Activated CD8-positive, alpha-beta T cell treated with anti-CD3 and anti-CD28 coated beads for 36 hours (primary cell): Measurements from ENCODE around the gene FBXL16. TPM values are rescaled to one million over a fixed set of nuclear protein-coding genes. Genes with fewer than 3 reads are reported as not detected.

ENCODE experiments used
- ATAC-seq: fragments of 200-7000 bp; cut with Tn5 transposase; one replicate; pipeline ENCODE4 v1.10.0; 2021; ENCODE audit warnings: mild to moderate bottlenecking, moderate library complexity
- CTCF ChIA-PET: fragments of 350-600 bp; sonication (Branson Sonifier 250); formaldehyde crosslinking; loops from one replicate; lab custom pipeline; 2021; ENCODE audit warnings: antibody characterized with exemption; lab: Charles Lee
- POLR2A ChIA-PET: fragments of 350-600 bp; sonication (Branson Sonifier 250); formaldehyde crosslinking; loops from one replicate; lab custom pipeline; 2021; ENCODE audit warnings: antibody characterized with exemption; lab: Charles Lee
- DNase-seq: peaks from one replicate; pipeline ENCODE4 v3.0.0-alpha.2; 2020
- H3K27ac Mint-ChIP-seq: one replicate; pipeline ENCODE4 v1.8.0; 2021; ENCODE audit warnings: mild to moderate bottlenecking, mixed read lengths
- H3K27me3 Mint-ChIP-seq: one replicate; pipeline ENCODE4 v1.8.0; 2021; ENCODE audit warnings: mixed read lengths
- H3K36me3 Mint-ChIP-seq: one replicate; pipeline ENCODE4 v1.8.0; 2021; ENCODE audit warnings: low read depth, mixed read lengths
- H3K4me1 Mint-ChIP-seq: one replicate; pipeline ENCODE4 v1.8.0; 2021; ENCODE audit warnings: low read depth, mixed read lengths
- H3K4me3 Mint-ChIP-seq: one replicate; pipeline ENCODE4 v1.8.0; 2021; ENCODE audit warnings: mild to moderate bottlenecking, moderate library complexity, mixed read lengths
- H3K9me3 Mint-ChIP-seq: one replicate; pipeline ENCODE4 v1.8.0; 2021; ENCODE audit warnings: mixed read lengths
- intact Hi-C: fragments of 100-400 bp; cut with micrococcal nuclease; formaldehyde crosslinking; loops from one replicate; pipeline ENCODE4 v1.10.0; 2022
- total RNA-seq, 2 experiments: library from RNA; stranded (reverse); gene quantifications; one replicate each; pipeline ENCODE4 v1.2.3, GENCODE V29; 2021
- TF ChIP-seq, protein P1 (sequence below): fragments of 200-600 bp; IDR thresholded peaks from one replicate; pipeline ENCODE4 v1.8.0; 2022; ENCODE audit warnings: antibody characterized with exemption, mild to moderate bottlenecking

The FBXL16 gene
- total RNA-seq, 2 experiments from 2014 or later = 5.9 to 8.0 TPM

GRCh38 chr16:668519-669171 is 37.0 kb downstream of the FBXL16 start:
- Mint-ChIP-seq H3K4me1 (peaks cover 9% of the 10 kb centered on the region), H3K36me3 (peaks cover 10% of the 10 kb centered on the region), H3K27me3 (no peaks in the 10 kb centered on the region), H3K9me3 (no peaks in the 10 kb centered on the region), H3K4me3 (peak overlapping the region; percentile 75), H3K27ac (peak overlapping the region; percentile 61)
- no peak for DNase-seq
- intact Hi-C loops = loop anchor here (10.0 kb wide), 1 partner anchor 84 kb away; no protein-coding TSS in a partner anchor
- TF ChIP-seq, protein P1, sequence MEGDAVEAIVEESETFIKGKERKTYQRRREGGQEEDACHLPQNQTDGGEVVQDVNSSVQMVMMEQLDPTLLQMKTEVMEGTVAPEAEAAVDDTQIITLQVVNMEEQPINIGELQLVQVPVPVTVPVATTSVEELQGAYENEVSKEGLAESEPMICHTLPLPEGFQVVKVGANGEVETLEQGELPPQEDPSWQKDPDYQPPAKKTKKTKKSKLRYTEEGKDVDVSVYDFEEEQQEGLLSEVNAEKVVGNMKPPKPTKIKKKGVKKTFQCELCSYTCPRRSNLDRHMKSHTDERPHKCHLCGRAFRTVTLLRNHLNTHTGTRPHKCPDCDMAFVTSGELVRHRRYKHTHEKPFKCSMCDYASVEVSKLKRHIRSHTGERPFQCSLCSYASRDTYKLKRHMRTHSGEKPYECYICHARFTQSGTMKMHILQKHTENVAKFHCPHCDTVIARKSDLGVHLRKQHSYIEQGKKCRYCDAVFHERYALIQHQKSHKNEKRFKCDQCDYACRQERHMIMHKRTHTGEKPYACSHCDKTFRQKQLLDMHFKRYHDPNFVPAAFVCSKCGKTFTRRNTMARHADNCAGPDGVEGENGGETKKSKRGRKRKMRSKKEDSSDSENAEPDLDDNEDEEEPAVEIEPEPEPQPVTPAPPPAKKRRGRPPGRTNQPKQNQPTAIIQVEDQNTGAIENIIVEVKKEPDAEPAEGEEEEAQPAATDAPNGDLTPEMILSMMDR = no peak
- no peak for ATAC-seq
- ChIA-PET POLR2A (interaction anchor here (1.0 to 2.7 kb wide), 6 partner anchors 10 to 80 kb away, joined by 3 to 11 read pairs (median 4); partner anchors contain the start of genes STUB1 and WDR90), CTCF (interaction anchor here (0.9 to 2.7 kb wide), 5 partner anchors 8 to 21 kb away, joined by 3 to 9 read pairs (median 3); no protein-coding TSS in a partner anchor)

GRCh38 chr16:667780-668518 is 37.7 kb downstream of the FBXL16 start, which contains the start of gene RHOT2:
Gene RHOT2 (plus strand): TSS chr16:668132. CDS start chr16:668200, 68 bp downstream.
- peak within 1 kb of the TSS; percentile 75 for H3K4me3 Mint-ChIP-seq
- no peaks in the 10 kb centered on the region for H3K27me3 Mint-ChIP-seq
- CTCF ChIA-PET = interaction anchor here (0.8 to 2.7 kb wide), 9 partner anchors 9 to 52 kb away, joined by 3 to 9 read pairs (median 3); partner anchors contain the start of genes METRN and WDR90
- DNase-seq (peak; percentile 95), ATAC-seq (peak; percentile 98)
- POLR2A ChIA-PET = interaction anchor here (0.5 to 2.7 kb wide), 8 partner anchors 11 to 79 kb away, joined by 3 to 11 read pairs (median 4); partner anchors contain the start of genes STUB1 and WDR90
- peak within 1 kb of the TSS; percentile 84 for H3K27ac Mint-ChIP-seq
- intact Hi-C loops = loop anchor here (10.0 kb wide), 1 partner anchor 83 kb away; no protein-coding TSS in a partner anchor
- peaks cover 9% of the 10 kb centered on the region for H3K4me1 Mint-ChIP-seq
- H3K36me3 Mint-ChIP-seq = peaks cover 10% of the 10 kb centered on the region
- no peaks in the 10 kb centered on the region for H3K9me3 Mint-ChIP-seq
- TF ChIP-seq, protein P1 = peak; percentile 75

DNA sequence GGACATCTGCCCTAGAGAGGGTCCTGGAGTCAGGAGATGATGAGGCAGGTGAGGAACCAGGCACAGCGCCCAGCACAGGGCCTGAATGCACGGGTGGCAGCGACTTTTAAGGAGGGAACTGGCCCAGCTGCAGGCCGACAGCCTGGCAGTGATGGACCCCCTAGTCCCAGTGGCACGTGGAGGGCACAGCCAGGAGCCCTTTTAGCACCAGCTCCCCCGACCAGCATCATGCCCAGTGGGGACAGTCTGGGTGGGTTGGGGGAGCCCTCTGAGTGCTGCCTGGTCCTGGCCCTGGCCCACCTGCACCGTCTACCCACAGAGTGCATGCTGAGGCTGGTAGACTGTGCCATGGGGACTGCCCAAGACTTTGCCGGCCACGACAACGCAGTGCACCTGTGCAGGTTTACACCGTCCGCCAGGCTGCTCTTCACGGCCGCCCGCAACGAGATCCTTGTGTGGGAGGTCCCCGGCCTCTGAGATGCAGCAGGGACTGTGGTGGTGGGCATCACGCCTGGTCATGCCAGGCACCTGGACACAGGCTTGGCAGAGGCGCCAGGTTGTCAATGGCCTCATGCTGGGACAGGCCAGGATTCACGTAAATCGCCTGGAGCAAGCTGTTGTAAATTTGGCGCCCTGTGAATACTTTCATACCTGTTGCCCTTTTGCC is 38.4 kb downstream of the FBXL16 start:
- Mint-ChIP-seq H3K9me3 (no peaks in the 10 kb centered on the region), H3K27ac (peak overlapping the region; percentile 84), H3K27me3 (no peaks in the 10 kb centered on the region), H3K4me1 (peaks cover 9% of the 10 kb centered on the region), H3K4me3 (peak overlapping the region; percentile 75), H3K36me3 (peaks cover 12% of the 10 kb centered on the region)
- TF ChIP-seq, protein P1 = no peak
- ChIA-PET CTCF (interaction anchor here (0.8 to 2.7 kb wide), 10 partner anchors 8 to 53 kb away, joined by 3 to 9 read pairs (median 3); partner anchors contain the start of genes METRN, RHBDL1 and WDR90), POLR2A (interaction anchor here (0.5 to 2.7 kb wide), 9 partner anchors 9 to 54 kb away, joined by 3 to 11 read pairs (median 3); partner anchors contain the start of genes RHBDL1, STUB1 and WDR90)
- intact Hi-C loops = loop anchor here (10.0 kb wide), 1 partner anchor 82 kb away; no protein-coding TSS in a partner anchor
- ATAC-seq (no peak), DNase-seq (no peak)

DNA sequence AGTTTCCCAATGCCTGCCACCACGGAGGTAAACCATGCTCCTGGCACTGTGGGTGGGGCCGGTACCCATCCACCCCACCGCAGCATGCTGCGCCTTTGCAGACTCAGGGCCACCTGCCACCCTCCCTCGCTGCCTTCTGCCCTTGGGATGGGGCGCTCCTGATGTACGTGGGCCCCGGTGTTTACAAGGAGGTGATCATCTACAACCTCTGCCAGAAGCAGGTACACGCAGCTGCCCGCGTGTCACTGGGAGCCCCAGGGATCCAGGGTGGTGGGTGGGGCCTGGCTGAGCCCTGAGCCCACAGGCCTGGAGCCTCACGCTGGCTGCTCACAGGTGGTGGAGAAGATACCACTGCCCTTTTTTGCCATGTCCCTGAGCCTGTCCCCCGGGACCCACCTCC is 39.0 kb downstream of the FBXL16 start:
- ChIA-PET POLR2A (interaction anchor here (0.6 to 1.2 kb wide), 3 partner anchors 9 to 12 kb away, joined by 3 read pairs; partner anchors contain the start of gene RHBDL1), CTCF (interaction anchor here (1.1 to 2.7 kb wide), 4 partner anchors 9 to 54 kb away, joined by 3 to 9 read pairs (median 3); partner anchors contain the start of genes METRN and RHBDL1)

More for the DNA sequence above, 39.0 kb downstream of the FBXL16 start:
- H3K27me3 Mint-ChIP-seq = no peaks in the 10 kb centered on the region
- no peak overlapping the region for H3K27ac Mint-ChIP-seq
- no peak for DNase-seq
- peaks cover 9% of the 10 kb centered on the region for H3K4me1 Mint-ChIP-seq
- H3K36me3 Mint-ChIP-seq = peaks cover 12% of the 10 kb centered on the region
- H3K9me3 Mint-ChIP-seq = no peaks in the 10 kb centered on the region
- H3K4me3 Mint-ChIP-seq = no peak overlapping the region
- TF ChIP-seq, protein P1 = no peak
- intact Hi-C loops = loop anchor here (10.0 kb wide), 1 partner anchor 82 kb away; no protein-coding TSS in a partner anchor
- no peak for ATAC-seq
